ENCODE measurements around the gene POU2F1.
A peak's percentile ranks its signal among the peaks of the same experiment; 100 is the strongest.

The POU2F1 gene

DNA sequence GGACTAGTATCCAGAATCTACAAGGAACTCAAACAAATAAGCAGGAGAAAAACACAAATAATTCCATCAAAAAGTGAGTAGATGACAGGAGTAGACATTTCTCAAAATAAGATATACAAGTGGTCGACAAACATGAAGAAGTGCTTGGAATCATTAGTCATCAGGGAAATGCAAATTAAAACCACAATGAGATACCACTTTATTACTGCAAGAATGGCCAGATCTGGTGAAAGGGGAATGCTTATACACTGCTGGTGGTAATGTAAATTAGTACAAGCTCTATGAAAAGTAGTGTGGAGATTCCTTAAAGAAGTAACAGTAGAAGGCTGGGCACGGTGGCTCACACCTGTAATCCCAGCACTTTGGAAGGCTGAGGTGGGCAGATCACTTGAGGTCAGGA is 73.8 kb downstream of the POU2F1 start:
- peak; percentile 34 for DNase-seq (ENCODE audit: low read depth)
- H3K4me3 ChIP-seq (ENCODE audit: low read depth, low read length): no peak overlapping the region
- in situ Hi-C loops (cut with HindIII; ENCODE audit: low sequenced_read_pairs): no loop called here
- TF ChIP-seq, protein P1, sequence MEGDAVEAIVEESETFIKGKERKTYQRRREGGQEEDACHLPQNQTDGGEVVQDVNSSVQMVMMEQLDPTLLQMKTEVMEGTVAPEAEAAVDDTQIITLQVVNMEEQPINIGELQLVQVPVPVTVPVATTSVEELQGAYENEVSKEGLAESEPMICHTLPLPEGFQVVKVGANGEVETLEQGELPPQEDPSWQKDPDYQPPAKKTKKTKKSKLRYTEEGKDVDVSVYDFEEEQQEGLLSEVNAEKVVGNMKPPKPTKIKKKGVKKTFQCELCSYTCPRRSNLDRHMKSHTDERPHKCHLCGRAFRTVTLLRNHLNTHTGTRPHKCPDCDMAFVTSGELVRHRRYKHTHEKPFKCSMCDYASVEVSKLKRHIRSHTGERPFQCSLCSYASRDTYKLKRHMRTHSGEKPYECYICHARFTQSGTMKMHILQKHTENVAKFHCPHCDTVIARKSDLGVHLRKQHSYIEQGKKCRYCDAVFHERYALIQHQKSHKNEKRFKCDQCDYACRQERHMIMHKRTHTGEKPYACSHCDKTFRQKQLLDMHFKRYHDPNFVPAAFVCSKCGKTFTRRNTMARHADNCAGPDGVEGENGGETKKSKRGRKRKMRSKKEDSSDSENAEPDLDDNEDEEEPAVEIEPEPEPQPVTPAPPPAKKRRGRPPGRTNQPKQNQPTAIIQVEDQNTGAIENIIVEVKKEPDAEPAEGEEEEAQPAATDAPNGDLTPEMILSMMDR (IDR thresholded peaks at IDR 0.05; ENCODE audit: low read depth, low read length, missing control alignments): no peak

DNA sequence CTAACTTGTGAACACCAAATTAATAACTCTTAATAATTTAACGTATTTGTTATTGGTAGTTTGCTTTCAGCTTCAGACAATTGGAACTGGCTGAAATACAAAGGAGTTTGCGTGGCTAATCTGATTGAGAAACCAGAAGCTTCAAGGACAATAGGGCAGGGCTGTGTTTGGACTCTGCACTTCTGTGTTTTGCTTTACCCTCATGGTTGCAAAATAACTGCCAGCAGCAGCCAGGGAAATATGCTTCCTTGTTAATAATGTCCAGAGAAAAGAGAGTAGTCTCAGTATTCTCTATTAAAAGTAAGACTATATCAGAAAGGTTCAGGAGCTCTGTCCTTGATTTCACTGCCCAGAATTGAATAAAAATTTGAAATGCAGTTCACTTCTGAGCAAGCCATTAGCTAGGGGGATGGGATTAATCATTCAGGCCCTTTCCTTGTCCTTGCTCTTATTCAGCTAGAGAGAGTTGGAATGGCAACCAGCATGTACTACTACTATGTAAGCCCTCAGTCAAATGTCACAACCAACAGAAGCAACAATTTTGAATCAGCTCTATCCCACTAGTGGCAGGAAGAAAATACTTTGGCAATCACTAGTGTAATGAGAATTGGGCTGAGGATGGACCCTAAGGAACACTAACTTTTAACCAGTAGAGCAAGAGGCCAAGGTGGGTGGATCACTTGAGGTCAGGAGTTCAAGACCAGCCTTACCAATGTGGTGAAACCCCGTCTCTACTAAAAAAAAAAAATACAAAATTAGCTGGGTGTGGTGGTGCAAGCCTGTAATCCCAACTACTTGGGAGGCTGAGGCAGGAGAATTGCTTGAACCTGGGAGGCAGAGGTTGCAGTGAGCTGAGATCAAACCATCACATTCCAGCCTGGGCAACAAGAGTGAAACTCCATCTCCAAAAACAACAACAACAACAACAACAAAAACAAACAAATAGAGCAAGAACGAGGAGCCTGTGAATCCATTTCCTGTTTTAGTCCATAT is 76.8 kb downstream of the POU2F1 start:
- no peak overlapping the region for H3K4me3 ChIP-seq (ENCODE audit: low read depth, low read length)
- in situ Hi-C loops (cut with HindIII; ENCODE audit: low sequenced_read_pairs): no loop called here
- TF ChIP-seq, protein P1 (IDR thresholded peaks at IDR 0.05; ENCODE audit: low read depth, low read length, missing control alignments): no peak
- DNase-seq (ENCODE audit: low read depth): no peak

DNA sequence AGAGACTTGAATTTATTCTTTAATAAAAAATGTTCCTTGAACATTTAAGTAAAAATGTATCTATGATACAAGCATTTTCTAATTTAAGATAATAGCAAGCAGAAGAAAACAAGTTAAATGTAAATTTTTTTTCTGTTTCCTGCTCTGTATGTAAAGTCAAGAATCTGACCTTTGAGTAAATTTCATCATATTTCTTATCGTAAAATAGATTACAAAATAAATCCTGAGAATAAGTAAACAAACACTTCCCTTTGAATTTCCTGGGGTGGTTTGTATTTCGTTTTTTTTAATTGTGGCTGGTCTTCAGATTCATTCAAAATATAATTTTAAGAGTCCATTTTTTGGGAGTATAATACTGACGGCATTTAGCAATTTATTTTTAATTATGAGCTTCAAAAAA is 77.6 kb downstream of the POU2F1 start:
- TF ChIP-seq, protein P1 (IDR thresholded peaks at IDR 0.05; ENCODE audit: low read depth, low read length, missing control alignments): no peak

DNA sequence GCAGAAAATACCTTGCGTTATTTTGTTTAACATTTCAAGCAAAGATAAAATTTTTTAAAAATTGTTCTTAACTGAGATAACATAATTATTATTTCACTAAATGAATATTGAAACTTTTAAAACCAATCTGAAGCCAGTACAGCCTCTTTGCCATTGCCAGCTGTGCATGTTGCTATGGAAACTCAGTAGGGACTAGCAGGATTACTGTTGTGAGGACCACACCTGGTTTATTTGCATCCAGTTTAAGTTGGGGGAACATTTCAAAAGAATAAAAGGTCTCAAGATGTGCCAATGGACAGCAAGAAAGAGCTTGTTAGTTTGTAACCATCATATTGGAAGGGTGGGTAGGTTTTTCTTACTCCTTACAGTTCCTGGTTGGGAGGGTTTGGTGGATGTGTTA is 80.7 kb downstream of the POU2F1 start:
- no peak for DNase-seq (ENCODE audit: low read depth)
- in situ Hi-C loops (cut with HindIII; ENCODE audit: low sequenced_read_pairs): no loop called here
- H3K4me3 ChIP-seq (ENCODE audit: low read depth, low read length): no peak overlapping the region
- TF ChIP-seq, protein P1 (IDR thresholded peaks at IDR 0.05; ENCODE audit: low read depth, low read length, missing control alignments): no peak

More for the DNA sequence above, 77.6 kb downstream of the POU2F1 start:
- H3K4me3 ChIP-seq (ENCODE audit: low read depth, low read length): no peak overlapping the region
- DNase-seq (ENCODE audit: low read depth): no peak
- in situ Hi-C loops (cut with HindIII; ENCODE audit: low sequenced_read_pairs): no loop called here

DNA sequence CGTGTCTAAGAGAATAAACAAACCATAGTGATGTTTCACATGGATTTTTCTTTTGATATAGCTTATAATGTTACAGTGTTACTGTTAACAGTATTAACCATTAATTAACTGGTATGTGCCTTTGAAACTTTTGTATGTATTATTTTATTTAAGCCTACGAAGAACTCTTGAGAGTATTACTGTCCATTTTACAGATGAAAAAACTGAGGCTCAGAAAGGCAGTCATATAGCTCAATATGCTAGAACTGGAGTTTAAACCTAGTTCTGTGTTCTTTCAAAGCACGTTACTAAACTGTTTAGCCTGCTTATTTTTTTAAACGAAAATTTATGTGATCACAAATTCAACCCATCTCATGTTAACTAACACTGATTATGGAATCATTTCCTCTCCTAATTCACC is 83.5 kb downstream of the POU2F1 start:
- TF ChIP-seq, protein P1 (IDR thresholded peaks at IDR 0.05; ENCODE audit: low read depth, low read length, missing control alignments): no peak
- in situ Hi-C loops (cut with HindIII; ENCODE audit: low sequenced_read_pairs): no loop called here
- H3K4me3 ChIP-seq (ENCODE audit: low read depth, low read length): no peak overlapping the region
- no peak for DNase-seq (ENCODE audit: low read depth)

DNA sequence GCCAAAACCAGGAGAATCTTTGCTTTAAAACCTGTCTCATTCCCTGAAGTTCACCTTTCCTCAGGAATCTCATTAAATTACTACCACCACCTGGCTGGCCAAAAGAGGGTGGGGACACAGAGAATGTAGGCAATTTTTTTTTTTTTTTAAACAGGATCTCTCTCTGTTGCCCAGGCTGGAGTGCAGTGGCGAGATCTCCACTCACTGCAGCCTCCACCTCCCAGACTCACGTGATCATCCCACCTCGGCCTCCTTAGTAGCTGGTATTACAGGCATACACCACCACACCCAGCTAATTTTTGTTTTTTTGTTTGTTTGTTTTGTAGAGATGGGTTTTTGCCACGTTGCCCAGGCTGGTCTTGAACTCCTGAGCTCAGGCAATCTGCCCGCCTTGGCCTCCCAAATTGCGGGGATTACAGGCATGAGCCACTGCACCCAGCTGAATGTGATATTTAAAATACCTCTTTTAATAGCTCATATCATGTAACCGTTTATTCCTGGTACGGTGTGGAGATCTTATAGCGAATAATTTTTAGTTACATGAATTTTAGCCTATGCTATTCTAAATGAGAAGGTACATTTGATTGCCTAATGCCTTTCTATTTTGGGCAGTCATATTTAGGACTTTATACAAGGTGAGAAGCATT is 84.5 kb downstream of the POU2F1 start:
- H3K4me3 ChIP-seq (ENCODE audit: low read depth, low read length): no peak overlapping the region
- TF ChIP-seq, protein P1 (IDR thresholded peaks at IDR 0.05; ENCODE audit: low read depth, low read length, missing control alignments): no peak
- DNase-seq (ENCODE audit: low read depth): no peak
- in situ Hi-C loops (cut with HindIII; ENCODE audit: low sequenced_read_pairs): loop anchor here (5.0 kb wide), 1 partner anchor 38 kb away; no protein-coding TSS in a partner anchor

Measured in astrocyte of the cerebellum (primary cell).